ENCODE data around the gene C1orf198.

Gene C1orf198

DNA sequence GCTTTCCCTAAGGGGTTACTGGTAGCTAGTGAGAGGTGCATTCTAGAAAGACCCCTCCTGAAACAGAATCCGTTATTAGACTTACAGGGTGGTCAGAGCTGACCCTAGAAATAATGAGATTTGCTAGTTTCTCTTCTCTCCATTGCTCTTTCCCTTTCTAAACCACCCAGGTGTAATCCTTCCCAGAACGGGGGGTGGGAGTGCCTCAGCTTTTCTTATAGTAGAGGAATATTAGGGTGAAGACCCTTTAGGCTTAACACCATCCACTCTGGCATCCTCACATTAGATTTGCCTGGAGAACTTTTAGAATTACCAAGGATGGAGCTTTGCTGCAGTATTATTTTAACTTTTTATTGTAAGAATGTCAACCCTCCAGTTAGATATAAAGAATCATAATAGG lies 71.7 kb downstream of the C1orf198 start:
- DNase-seq (ENCODE audit: low spot score in 2 of 2): no peak
- H3K27me3 ChIP-seq (ENCODE audit: low read depth): no peaks in the 10 kb centered on the region
- no peaks in the 10 kb centered on the region for H3K4me1 ChIP-seq
- in situ Hi-C loops (cut with MboI; ENCODE audit: low sequenced_read_pairs): no loop called here
- no peak overlapping the region for H3K4me3 ChIP-seq
- no peaks in the 10 kb centered on the region for H3K36me3 ChIP-seq (replicated peaks)
- no peaks in the 10 kb centered on the region for H3K9me3 ChIP-seq

DNA sequence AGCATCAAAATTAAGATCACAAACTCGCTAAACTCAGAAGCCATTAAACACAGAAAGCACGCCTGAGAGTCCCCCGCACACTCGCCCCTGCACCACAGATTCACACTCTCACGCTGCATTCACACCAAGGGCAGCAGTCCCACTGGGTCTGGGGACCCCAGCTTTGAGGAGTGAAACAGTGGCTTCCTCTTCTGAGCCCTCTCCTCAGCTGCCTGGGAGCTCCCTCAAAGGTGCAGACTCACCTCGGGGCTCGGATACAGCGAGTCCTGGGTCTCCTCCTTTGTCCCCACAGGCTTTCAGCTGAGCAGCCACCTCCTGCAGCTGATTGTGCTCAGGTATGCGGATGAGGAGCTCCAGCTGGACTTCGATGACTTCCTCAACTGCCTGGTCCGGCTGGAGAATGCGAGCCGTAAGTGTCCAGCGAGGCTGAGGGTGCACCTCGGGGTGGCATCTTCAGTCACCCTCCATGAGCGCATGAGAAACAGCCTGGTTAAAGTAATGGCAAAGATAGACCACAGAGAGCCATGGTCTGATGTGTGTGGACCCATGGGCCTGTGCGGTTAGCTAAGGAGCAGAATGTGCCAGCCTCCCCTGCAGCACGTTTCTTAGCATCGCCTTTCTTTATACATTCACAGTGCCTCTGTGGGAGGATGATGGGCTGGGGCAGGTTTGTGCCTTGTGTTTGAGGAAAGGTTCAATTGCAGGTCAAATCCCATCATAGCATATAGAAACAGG lies 73.3 kb downstream of the C1orf198 start:
- no peak overlapping the region for H3K4me3 ChIP-seq
- no peaks in the 10 kb centered on the region for H3K4me1 ChIP-seq
- no peaks in the 10 kb centered on the region for H3K9me3 ChIP-seq
- in situ Hi-C loops (cut with MboI; ENCODE audit: low sequenced_read_pairs): no loop called here
- no peaks in the 10 kb centered on the region for H3K36me3 ChIP-seq (replicated peaks)
- no peak for DNase-seq (ENCODE audit: low spot score in 2 of 2)
- H3K27me3 ChIP-seq (ENCODE audit: low read depth): no peaks in the 10 kb centered on the region

DNA sequence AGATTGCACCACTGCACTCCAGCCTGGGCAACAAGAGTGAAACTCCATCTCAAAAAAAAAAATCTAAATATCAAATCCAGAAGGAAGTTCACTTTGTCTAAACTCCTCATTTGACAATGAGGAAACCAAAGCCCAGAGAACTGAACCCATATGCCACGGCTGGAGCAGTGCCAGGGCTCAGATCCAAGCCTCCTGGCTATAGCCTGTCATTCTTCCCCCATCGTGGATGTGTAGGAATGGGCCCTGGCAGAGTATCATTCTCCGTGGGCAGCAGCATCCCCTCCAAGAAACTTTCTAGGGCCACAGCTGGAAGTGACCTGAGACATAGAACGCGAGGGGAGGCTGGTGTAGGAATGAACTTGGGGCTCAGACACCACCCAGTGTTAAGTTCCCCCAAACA lies 73.9 kb downstream of the C1orf198 start:
- Histone ChIP-seq H3K4me1 (no peaks in the 10 kb centered on the region), H3K27me3 (ENCODE audit: low read depth) (no peaks in the 10 kb centered on the region), H3K9me3 (no peaks in the 10 kb centered on the region), H3K36me3 (replicated peaks) (no peaks in the 10 kb centered on the region), H3K4me3 (no peak overlapping the region)
- no peak for DNase-seq (ENCODE audit: low spot score in 2 of 2)
- in situ Hi-C loops (cut with MboI; ENCODE audit: low sequenced_read_pairs): no loop called here

DNA sequence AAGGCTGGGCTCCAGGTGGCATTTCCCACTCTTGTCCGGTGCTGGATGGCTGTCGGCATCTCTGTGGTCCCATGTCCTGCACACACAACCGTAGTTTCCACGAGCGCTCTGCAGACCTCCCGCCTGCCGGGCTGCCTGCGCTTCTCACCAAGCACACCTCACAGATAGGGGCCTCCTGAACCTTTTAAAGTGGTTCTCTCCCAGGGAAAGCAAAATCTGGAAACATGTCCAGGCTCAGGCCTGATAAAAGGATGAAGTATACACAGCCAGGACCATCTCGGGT lies 74.9 kb downstream of the C1orf198 start:
- no peak overlapping the region for H3K4me3 ChIP-seq
- no peaks in the 10 kb centered on the region for H3K27me3 ChIP-seq (ENCODE audit: low read depth)
- in situ Hi-C loops (cut with MboI; ENCODE audit: low sequenced_read_pairs): no loop called here
- H3K9me3 ChIP-seq: no peaks in the 10 kb centered on the region
- H3K36me3 ChIP-seq (replicated peaks): no peaks in the 10 kb centered on the region
- DNase-seq (ENCODE audit: low spot score in 2 of 2): no peak
- H3K4me1 ChIP-seq: no peaks in the 10 kb centered on the region

DNA sequence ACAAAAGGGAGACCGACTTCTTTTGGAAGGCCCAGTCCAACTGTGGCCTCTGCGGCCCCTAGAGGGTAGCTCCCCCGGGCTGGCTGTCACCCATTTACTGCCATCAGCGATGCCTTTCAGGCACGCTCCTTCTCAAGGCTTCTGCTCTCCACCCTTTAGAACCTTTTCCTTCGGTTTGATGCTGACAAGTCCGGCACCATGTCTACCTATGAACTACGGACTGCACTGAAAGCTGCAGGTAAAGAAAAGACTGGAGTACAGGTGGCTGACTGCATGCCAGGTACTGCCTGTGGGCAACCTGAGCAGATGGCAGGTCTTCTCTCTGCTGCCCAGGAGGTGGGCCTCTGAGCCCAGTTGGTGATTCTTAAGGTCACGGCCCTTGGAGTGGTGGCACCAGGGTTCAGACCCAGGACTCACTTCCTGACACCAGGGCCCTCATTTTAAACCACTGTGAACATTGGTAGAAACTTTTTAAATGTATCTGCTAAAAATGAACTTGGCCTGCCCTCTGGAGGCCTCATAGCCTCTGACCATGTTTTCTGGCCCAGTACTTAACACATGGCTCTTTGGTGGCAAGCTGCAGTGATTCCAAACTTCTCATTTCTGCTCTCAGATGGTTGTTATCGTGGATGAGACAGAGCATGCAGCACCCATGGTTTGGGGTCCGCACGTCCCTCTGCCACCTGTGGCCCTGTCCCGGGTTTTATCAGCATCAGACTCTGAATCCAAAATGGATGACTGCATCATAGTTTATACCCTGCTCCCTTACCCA lies 75.4 kb downstream of the C1orf198 start:
- Histone ChIP-seq H3K9me3 (no peaks in the 10 kb centered on the region), H3K36me3 (replicated peaks) (no peaks in the 10 kb centered on the region), H3K27me3 (ENCODE audit: low read depth) (no peaks in the 10 kb centered on the region), H3K4me1 (no peaks in the 10 kb centered on the region), H3K4me3 (no peak overlapping the region)
- no peak for DNase-seq (ENCODE audit: low spot score in 2 of 2)
- in situ Hi-C loops (cut with MboI; ENCODE audit: low sequenced_read_pairs): no loop called here

GRCh38 chr1:230791986-230792564 lies 76.2 kb downstream of the C1orf198 start:
- no peaks in the 10 kb centered on the region for H3K27me3 ChIP-seq (ENCODE audit: low read depth)
- H3K9me3 ChIP-seq: no peaks in the 10 kb centered on the region
- DNase-seq (ENCODE audit: low spot score in 2 of 2): no peak
- in situ Hi-C loops (cut with MboI; ENCODE audit: low sequenced_read_pairs): no loop called here
- no peaks in the 10 kb centered on the region for H3K36me3 ChIP-seq (replicated peaks)
- H3K4me3 ChIP-seq: no peak overlapping the region
- no peaks in the 10 kb centered on the region for H3K4me1 ChIP-seq

GRCh38 chr1:230790026-230790425 lies 78.3 kb downstream of the C1orf198 start:
- DNase-seq (ENCODE audit: low spot score in 2 of 2): no peak
- H3K4me3 ChIP-seq: no peak overlapping the region
- H3K4me1 ChIP-seq: no peaks in the 10 kb centered on the region
- in situ Hi-C loops (cut with MboI; ENCODE audit: low sequenced_read_pairs): no loop called here
- no peaks in the 10 kb centered on the region for H3K27me3 ChIP-seq (ENCODE audit: low read depth)
- no peaks in the 10 kb centered on the region for H3K9me3 ChIP-seq
- H3K36me3 ChIP-seq (replicated peaks): no peaks in the 10 kb centered on the region

DNA sequence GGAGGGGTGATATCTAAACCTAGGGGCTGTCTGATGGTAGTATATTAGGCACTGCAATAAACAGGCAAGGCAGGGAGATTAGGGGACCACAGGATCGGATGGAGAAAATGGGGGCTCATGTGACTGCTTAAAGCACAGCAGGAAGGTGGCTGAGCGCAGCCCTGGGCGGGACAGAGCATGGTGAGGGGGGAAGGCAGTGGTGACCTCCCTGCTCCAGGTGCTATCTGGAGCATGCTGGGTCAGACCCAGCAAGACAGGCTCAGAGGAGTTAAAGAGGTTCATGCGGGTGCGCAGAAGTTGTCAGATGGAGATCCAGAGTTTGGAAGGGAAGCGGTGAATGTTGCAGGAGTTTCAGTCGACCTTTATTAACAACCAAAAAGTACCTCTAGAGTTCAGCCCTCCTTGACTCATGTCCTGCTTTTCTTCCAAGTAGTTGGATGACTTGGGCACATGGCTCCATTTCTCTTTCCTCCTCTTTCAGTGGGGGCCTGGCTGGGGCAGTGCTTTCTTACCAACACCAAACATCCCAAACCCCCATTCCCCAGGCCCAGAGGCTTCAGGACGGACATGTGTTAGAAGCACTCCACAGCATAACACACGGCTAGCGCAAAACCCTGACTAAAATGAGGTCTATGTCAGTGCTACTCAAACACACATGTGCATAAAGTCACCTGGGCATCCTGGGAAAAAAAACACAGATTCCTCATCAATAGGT lies 79.6 kb downstream of the C1orf198 start:
- Histone ChIP-seq H3K4me1 (peaks cover 7% of the 10 kb centered on the region), H3K36me3 (replicated peaks) (no peaks in the 10 kb centered on the region), H3K27me3 (ENCODE audit: low read depth) (no peaks in the 10 kb centered on the region), H3K9me3 (no peaks in the 10 kb centered on the region), H3K4me3 (no peak overlapping the region)
- no peak for DNase-seq (ENCODE audit: low spot score in 2 of 2)
- in situ Hi-C loops (cut with MboI; ENCODE audit: low sequenced_read_pairs): no loop called here

- Histone ChIP-seq H3K27me3 (ENCODE audit: low read depth) (no peaks in the 10 kb centered on the region), H3K4me1 (peaks cover 9% of the 10 kb centered on the region), H3K36me3 (replicated peaks) (no peaks in the 10 kb centered on the region), H3K9me3 (no peaks in the 10 kb centered on the region), H3K4me3 (no peak overlapping the region)
- in situ Hi-C loops (cut with MboI; ENCODE audit: low sequenced_read_pairs): no loop called here
- DNase-seq (ENCODE audit: low spot score in 2 of 2): no peak
Measured at GRCh38 chr1:230787471-230787870, 80.8 kb downstream of the C1orf198 start.
